Measurements from ENCODE around the gene TRPC4AP. TPM values are rescaled to one million over a fixed set of nuclear protein-coding genes. Genes with fewer than 3 reads are reported as not detected.
"Not testable (repeated sequence)": the region's sequence is repeated elsewhere in the genome, so short reads cannot be mapped to it uniquely, and the experiment has no call there.

The TRPC4AP gene
- total RNA-seq, 1 donor from 2014 or later: 102 TPM

GRCh38 chr20:35087791-35088190 is 4.8 kb downstream of the TRPC4AP start:
- Mint-ChIP-seq H3K9me3 (no peaks in the 10 kb centered on the region), H3K4me1 (ENCODE audit: unreplicated experiment) (peaks cover 29% of the 10 kb centered on the region), H3K27me3 (no peaks in the 10 kb centered on the region), H3K4me3 (no peak overlapping the region), H3K36me3 (peaks cover 17% of the 10 kb centered on the region), H3K27ac (no peak overlapping the region)
- no peak for DNase-seq (ENCODE audit: extremely low spot score, unreplicated experiment)
- TF ChIP-seq CTCF (conservative IDR thresholded peaks at IDR 0.05): no peak

GRCh38 chr20:35087355-35087754 is 5.3 kb downstream of the TRPC4AP start:
- H3K4me1 Mint-ChIP-seq (ENCODE audit: unreplicated experiment): peaks cover 29% of the 10 kb centered on the region
- no peaks in the 10 kb centered on the region for H3K9me3 Mint-ChIP-seq
- DNase-seq (ENCODE audit: extremely low spot score, unreplicated experiment): no peak
- H3K4me3 Mint-ChIP-seq: no peak overlapping the region
- no peak for TF ChIP-seq CTCF (conservative IDR thresholded peaks at IDR 0.05)
- H3K27ac Mint-ChIP-seq: no peak overlapping the region
- no peaks in the 10 kb centered on the region for H3K27me3 Mint-ChIP-seq
- H3K36me3 Mint-ChIP-seq: peaks cover 19% of the 10 kb centered on the region

GRCh38 chr20:35085477-35086225 is 7.0 kb downstream of the TRPC4AP start:
- no peaks in the 10 kb centered on the region for H3K27me3 Mint-ChIP-seq
- H3K4me1 Mint-ChIP-seq (ENCODE audit: unreplicated experiment): peaks cover 19% of the 10 kb centered on the region
- peaks cover 13% of the 10 kb centered on the region for H3K36me3 Mint-ChIP-seq
- H3K27ac Mint-ChIP-seq: no peak overlapping the region
- no peaks in the 10 kb centered on the region for H3K9me3 Mint-ChIP-seq
- no peak for DNase-seq (ENCODE audit: extremely low spot score, unreplicated experiment)
- H3K4me3 Mint-ChIP-seq: no peak overlapping the region
- no peak for TF ChIP-seq CTCF (conservative IDR thresholded peaks at IDR 0.05)

- DNase-seq (ENCODE audit: extremely low spot score, unreplicated experiment): no peak
- Mint-ChIP-seq H3K27ac (no peak overlapping the region), H3K4me1 (ENCODE audit: unreplicated experiment) (peaks cover 16% of the 10 kb centered on the region), H3K9me3 (no peaks in the 10 kb centered on the region), H3K27me3 (no peaks in the 10 kb centered on the region), H3K36me3 (peaks cover 12% of the 10 kb centered on the region), H3K4me3 (no peak overlapping the region)
- no peak for TF ChIP-seq CTCF (conservative IDR thresholded peaks at IDR 0.05)
Measured at GRCh38 chr20:35084998-35085397, 7.6 kb downstream of the TRPC4AP start.

GRCh38 chr20:35080348-35080642 is 12.3 kb downstream of the TRPC4AP start:
- H3K4me3 Mint-ChIP-seq; H3K27ac Mint-ChIP-seq; H3K9me3 Mint-ChIP-seq; H3K4me1 Mint-ChIP-seq (ENCODE audit: unreplicated experiment); H3K27me3 Mint-ChIP-seq; DNase-seq (ENCODE audit: extremely low spot score, unreplicated experiment): not testable (repeated sequence)
- H3K36me3 Mint-ChIP-seq: peaks cover 44% of the 10 kb centered on the region

GRCh38 chr20:35079472-35080347 is 12.9 kb downstream of the TRPC4AP start:
- no peak for DNase-seq (ENCODE audit: extremely low spot score, unreplicated experiment)
- H3K4me3 Mint-ChIP-seq: no peak overlapping the region
- no peaks in the 10 kb centered on the region for H3K4me1 Mint-ChIP-seq (ENCODE audit: unreplicated experiment)
- peaks cover 6% of the 10 kb centered on the region for H3K9me3 Mint-ChIP-seq
- no peak for TF ChIP-seq CTCF (conservative IDR thresholded peaks at IDR 0.05)
- H3K27ac Mint-ChIP-seq: no peak overlapping the region
- H3K27me3 Mint-ChIP-seq: no peaks in the 10 kb centered on the region
- H3K36me3 Mint-ChIP-seq: peaks cover 49% of the 10 kb centered on the region
